HepG2 (cell line): ENCODE measurements around the gene INPP4B. TPM values are rescaled to one million over a fixed set of nuclear protein-coding genes. Genes with fewer than 3 reads are reported as not detected.

Experiments
- FOXK1 ChIP-seq: sonication (generic); formaldehyde crosslinking; IDR thresholded peaks from 2 replicates; pipeline ENCODE4 v1.4.0; 2020; ENCODE audit warnings: low read depth, missing genetic modification reagents, borderline replicate concordance
- HNF1B ChIP-seq: sonication (generic); formaldehyde crosslinking; IDR thresholded peaks from 2 replicates; pipeline ENCODE4 v1.5.1; 2020; ENCODE audit warnings: mild to moderate bottlenecking, moderate library complexity, missing genetic modification reagents
- SMC3 ChIP-seq: IDR thresholded peaks from 2 replicates; pipeline ENCODE4 v1.6.1; 2011; ENCODE audit warnings: low read length, improper control_type of control experiment
- THAP7 ChIP-seq: sonication (generic); formaldehyde crosslinking; IDR thresholded peaks from 2 replicates; pipeline ENCODE4 v1.8.1; 2023; ENCODE audit warnings: mild to moderate bottlenecking, missing genetic modification reagents
- TSC22D2 ChIP-seq: sonication (generic); formaldehyde crosslinking; IDR thresholded peaks from 2 replicates; pipeline ENCODE4 v1.5.1; 2020; ENCODE audit warnings: missing genetic modification reagents, mild to moderate bottlenecking, borderline replicate concordance
- ZFP62 ChIP-seq: sonication (generic); formaldehyde crosslinking; IDR thresholded peaks from 2 replicates; pipeline ENCODE4 v1.4.0; 2020; ENCODE audit warnings: missing genetic modification reagents
- ZNF281 ChIP-seq: sonication (generic); formaldehyde crosslinking; IDR thresholded peaks from 2 replicates; pipeline ENCODE4 v1.4.0; 2020; ENCODE audit warnings: missing genetic modification reagents, borderline replicate concordance
- ZNF576 ChIP-seq: sonication (generic); formaldehyde crosslinking; IDR thresholded peaks from 2 replicates; pipeline ENCODE4 v1.4.0; 2020; ENCODE audit warnings: mild to moderate bottlenecking, missing genetic modification reagents
- polyA plus RNA-seq, 8 experiments: library from polyadenylated mRNA; depleted of rRNA in 3 of 8; stranded (reverse) in 7 of 8; unstranded in 1 of 8; fragments of >200 nt; fragmentation: Illumina TruSeq in 4 of 8; extraction: Trizol in 4 of 8; gene quantifications; 2 replicates each; pipeline versions ENCODE4 v1.2.1 to v1.2.3, GENCODE V29; 2011 to 2016; ENCODE audit warnings: low read depth in 4 of 8, missing spikeins in 1 of 8, mixed read lengths in 1 of 8; ENCODE audit not compliant: insufficient read depth in 1 of 8
- total RNA-seq, 5 experiments: library from RNA; depleted of rRNA; stranded (reverse); fragments of >200 nt; fragmentation: Illumina TruSeq; extraction: Trizol; gene quantifications; 2 replicates each; pipeline ENCODE4 v1.2.3, GENCODE V29; 2016; ENCODE audit warnings: low read depth in 1 of 5

Gene INPP4B
- total and polyA plus RNA-seq, 2 of the 13 experiments (the other 11 are each of a cell fraction or from before 2014, with no cell fraction given): not detected

GRCh38 chr4:142549726-142550463 is 296.2 kb downstream of the INPP4B start (continued):
- TF ChIP-seq ZNF281 (CRISPR knock-in tag) (no peak), SMC3 (no peak), ZNF576 (CRISPR knock-in tag) (no peak), FOXK1 (CRISPR knock-in tag) (no peak), HNF1B (CRISPR knock-in tag) (no peak), TSC22D2 (CRISPR knock-in tag) (no peak), THAP7 (CRISPR knock-in tag) (no peak), ZFP62 (CRISPR knock-in tag) (no peak)
